GM19395 (cell line): ENCODE measurements around the gene ZNF296.

Source experiments
- ATAC-seq: cut with Tn5 transposase; IDR thresholded peaks from one replicate; pipeline ENCODE4 v1.9.1; 2021; ENCODE audit warnings: mild to moderate bottlenecking, moderate library complexity; ENCODE audit not compliant: unreplicated experiment

ZNF296 gene

GRCh38 chr19:45027371-45027770, 48.9 kb downstream of the ZNF296 start:
- no peak for ATAC-seq

DNA sequence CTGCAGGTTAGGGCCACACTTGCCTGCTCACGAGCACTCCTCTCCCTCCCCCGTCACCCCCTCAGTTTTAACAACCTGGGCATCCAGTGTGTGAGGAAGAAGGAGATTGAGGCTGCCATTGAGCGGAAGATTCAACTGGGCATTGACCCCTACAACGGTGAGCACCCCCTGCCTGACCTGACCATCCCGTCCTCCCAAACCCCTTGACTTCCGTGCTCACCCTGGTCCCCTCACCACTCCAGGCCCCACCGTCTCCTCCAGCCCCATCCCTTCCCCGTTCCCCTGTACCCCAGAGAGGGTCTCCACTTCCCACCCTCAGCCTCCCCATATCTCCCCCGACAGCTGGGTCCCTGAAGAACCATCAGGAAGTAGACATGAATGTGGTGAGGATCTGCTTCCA, 51.0 kb downstream of the ZNF296 start:
- ATAC-seq = no peak

DNA sequence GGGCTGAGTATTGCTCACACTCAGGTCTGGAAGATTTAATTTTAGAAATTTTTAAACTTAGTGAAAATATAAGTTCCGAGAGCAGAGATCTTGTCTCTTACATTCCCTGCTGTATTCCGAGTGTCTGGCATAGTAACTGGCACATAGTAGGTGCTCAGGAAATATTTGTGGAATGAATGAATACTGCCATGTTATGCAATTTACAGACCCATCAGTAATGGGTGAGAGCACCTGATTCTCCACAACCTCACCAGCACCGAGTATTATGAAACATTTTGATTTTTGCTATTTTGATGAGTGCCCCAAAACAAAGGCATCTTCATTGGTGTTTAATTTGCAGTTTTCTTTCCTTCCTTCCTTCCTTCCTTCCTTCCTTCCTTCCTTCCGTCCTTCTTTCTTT, 53.2 kb downstream of the ZNF296 start:
- no peak for ATAC-seq

- no peak for ATAC-seq
Observed at GRCh38 chr19:45021971-45022370, 54.3 kb downstream of the ZNF296 start.
